Measurements from ENCODE around the gene ATP5PB. TPM values are rescaled to one million over a fixed set of nuclear protein-coding genes. Genes with fewer than 3 reads are reported as not detected.

ATP5PB gene
- total RNA-seq, 1 experiment from 2014 or later = 545 TPM

DNA sequence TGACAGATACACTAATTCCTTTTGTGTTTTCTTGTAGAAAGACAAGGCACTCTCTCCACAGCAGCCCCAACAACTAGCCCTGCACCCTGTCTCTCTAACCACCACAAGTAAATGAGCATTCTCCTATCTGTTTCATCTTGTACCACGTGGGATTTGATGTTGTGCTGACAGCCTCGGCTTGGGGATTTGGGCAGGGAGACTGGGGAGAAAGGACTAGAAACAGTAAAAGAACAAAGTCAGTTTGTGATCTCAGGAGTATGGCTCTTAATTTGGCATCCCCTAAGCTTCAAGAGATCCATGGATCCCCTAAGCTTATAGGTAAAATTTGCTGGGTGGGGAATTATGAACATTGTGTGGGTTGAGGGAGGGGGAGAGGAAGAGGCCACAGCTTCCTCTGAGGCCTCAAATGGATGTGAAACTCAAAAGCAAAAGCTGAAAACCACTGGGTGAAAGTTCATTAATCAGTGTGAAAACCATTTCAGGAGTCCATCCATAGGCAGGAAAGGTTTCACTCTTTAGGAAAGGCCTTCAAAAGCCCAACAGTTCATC, 27.6 kb downstream of the ATP5PB start:
- DNase-seq = no peak
- Histone ChIP-seq H3K4me3 (no peak overlapping the region), H3K36me3 (no peaks in the 10 kb centered on the region), H3K27me3 (no peaks in the 10 kb centered on the region), H3K27ac (no peak overlapping the region), H3K4me1 (no peaks in the 10 kb centered on the region; the same call in 1 of the 2 replicates), H3K9me3 (replicated peaks) (no peaks in the 10 kb centered on the region)

DNA sequence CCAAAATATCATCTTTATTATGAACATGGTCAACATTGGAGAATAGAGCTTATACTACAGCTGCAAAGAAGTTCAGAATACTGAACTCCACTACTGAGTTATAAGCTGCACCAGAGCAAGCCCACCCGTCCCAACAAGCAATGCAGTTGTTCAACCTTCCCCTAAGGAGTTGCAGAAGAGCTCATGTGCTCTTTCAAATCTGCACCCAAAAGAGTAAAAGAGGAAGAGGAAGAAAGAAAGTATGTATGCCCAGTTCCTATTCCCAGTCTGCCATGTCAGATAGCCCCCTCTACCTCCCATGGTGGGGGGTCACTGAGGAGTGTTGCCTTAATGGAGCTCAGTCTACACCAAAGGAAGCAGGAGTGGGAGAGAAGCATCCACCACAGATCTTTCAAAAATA, 31.4 kb downstream of the ATP5PB start:
- Histone ChIP-seq H3K4me3 (no peak overlapping the region), H3K27ac (no peak overlapping the region), H3K36me3 (no peaks in the 10 kb centered on the region), H3K4me1 (no peaks in the 10 kb centered on the region; the same call in 1 of the 2 replicates), H3K27me3 (no peaks in the 10 kb centered on the region), H3K9me3 (replicated peaks) (no peaks in the 10 kb centered on the region)
- DNase-seq = no peak

DNA sequence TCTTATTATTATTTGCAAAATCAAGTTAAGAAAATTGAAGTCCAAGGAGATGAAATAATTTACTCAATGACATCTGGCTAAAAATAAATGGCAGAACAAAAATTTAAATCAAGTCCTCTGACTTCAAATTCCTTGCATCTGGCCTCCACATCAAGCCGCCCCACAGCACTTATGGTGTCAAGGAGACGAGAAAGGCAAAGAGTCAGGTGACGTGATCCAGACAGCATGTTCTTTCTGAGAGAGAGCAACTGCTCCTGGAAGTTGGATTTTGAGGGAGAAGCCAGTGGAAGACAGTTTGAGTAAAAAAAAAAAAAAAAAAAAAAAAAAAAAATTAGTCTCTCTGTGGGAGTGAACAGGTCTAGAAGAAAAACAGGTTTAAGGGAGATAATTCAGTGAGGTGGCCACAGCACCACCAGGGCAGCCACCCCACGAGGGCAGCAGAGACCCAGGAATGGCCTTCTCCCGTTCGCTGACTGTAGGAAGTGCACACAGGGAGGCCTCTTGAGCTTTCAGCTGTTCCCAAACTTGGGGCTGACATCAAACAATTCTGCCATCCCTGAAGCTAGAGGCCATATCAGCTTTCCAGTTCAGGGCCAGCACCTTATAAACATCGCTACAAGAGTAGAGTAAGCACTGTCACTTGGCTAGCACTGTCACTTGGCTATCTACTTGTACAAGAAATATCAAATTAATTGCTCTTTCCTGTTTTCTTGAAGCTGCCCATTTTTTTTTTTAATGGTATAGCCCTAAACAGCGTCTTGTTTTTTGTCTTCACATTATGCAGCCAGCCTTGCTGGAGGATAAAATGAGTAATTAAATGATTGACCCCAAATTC, 32.3 kb downstream of the ATP5PB start:
- DNase-seq = peak; percentile 86 to 95
- no peaks in the 10 kb centered on the region for H3K9me3 ChIP-seq (replicated peaks)
- H3K27ac ChIP-seq = no peak overlapping the region
- H3K27me3 ChIP-seq = no peaks in the 10 kb centered on the region
- H3K36me3 ChIP-seq = no peaks in the 10 kb centered on the region
- H3K4me1 ChIP-seq = no peaks in the 10 kb centered on the region; the same call in 1 of the 2 replicates
- H3K4me3 ChIP-seq = no peak overlapping the region

DNA sequence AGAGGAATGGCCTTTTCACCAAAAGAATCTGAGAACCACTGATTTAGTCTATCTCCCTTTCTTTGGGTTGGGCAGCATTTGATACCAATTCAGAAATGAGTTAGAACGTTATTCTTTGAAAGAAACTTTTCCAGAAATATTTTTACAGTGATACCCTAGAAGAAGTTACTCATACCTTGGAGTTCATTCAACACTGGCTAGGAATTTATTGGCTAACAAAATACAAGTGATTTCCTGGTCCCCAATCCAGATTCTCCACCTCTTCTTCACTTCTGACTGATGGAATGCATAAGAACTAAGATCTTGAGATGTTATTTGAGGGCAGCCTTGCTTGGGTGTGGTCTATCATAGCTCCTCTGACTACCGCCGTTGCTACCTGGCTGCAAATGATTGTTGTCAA, 33.9 kb downstream of the ATP5PB start:
- DNase-seq = no peak
- Histone ChIP-seq H3K4me3 (no peak overlapping the region), H3K27ac (no peak overlapping the region), H3K4me1 (no peaks in the 10 kb centered on the region; the same call in 1 of the 2 replicates), H3K27me3 (peaks cover 3% of the 10 kb centered on the region; the same call in 1 of the 2 replicates), H3K36me3 (no peaks in the 10 kb centered on the region), H3K9me3 (replicated peaks) (no peaks in the 10 kb centered on the region)

DNA sequence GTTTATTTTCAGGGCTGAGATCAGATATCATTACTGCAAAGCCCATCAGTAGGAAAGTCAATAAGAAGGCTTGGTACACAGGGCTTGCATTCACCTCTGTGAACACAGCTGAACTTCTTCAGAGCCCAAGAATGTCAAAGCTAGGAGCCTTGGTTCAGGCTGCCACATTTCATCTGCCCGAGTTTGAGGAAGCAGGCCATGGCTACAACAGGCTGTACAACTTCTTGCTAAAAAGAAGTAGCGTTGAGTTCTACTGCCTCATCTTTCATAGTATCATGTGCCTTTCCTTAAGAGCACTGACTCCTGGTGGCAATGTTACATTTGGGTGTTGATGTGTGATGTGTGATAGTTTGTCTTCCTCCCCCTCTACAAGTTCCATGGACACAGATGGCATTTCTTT, 34.6 kb downstream of the ATP5PB start:
- Histone ChIP-seq H3K4me3 (no peak overlapping the region), H3K27ac (no peak overlapping the region), H3K27me3 (peaks cover 3% of the 10 kb centered on the region; the same call in 1 of the 2 replicates), H3K9me3 (replicated peaks) (no peaks in the 10 kb centered on the region), H3K4me1 (no peaks in the 10 kb centered on the region; the same call in 1 of the 2 replicates), H3K36me3 (no peaks in the 10 kb centered on the region)
- DNase-seq = no peak

DNA sequence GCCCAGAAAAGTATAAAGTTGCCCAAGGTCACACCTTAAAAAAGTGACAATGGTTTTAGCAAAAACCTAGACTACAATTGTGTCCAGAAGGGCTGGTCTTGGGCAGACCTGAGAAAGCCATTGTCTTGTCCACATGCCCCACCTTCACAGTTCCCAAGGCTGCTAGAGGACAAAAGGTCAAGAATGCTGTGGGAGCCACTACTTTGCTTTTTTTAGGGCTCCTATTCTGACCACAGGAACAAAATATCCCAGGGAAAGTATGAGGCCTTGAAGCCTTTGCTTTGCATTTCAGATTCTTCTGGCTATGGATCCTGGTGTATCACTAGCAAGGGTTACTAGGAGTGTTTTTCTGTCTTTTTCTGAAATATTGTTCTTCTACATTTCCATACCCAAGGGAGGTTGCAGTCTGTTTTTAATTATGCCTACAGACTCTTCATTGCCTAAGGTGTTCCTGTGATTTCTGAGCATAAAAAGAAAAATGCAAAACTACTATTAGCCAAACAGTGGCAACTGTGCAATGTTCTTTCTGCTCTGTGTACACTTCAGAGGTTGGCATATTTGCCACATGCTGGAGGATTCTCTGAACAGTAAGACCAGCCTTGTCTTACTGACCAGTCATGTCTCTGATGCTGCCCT, 35.2 kb downstream of the ATP5PB start:
- Histone ChIP-seq H3K27me3 (peaks cover 3% of the 10 kb centered on the region; the same call in 1 of the 2 replicates), H3K4me3 (no peak overlapping the region), H3K27ac (no peak overlapping the region), H3K4me1 (no peaks in the 10 kb centered on the region; the same call in 1 of the 2 replicates), H3K9me3 (replicated peaks) (no peaks in the 10 kb centered on the region), H3K36me3 (no peaks in the 10 kb centered on the region)
- no peak for DNase-seq

DNA sequence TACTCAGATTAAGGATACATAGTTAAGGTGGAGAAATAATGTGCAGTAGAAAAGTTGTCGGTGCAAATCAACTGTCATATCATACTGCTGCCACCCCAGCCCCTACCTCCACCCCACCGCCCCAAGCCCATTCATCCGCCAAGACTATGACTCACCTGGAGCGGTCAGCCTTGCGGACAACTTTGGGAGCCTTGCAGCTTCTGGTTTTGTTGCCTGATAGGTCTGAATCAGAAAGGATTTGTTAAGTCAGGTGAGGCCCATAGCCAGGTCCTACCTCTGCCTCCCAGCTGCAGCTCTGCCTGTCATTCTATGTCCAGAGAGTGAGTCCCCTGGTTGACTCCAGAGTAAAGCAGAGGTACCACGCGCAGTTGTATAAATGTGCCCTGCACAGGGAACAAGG, 37.2 kb downstream of the ATP5PB start:
- H3K4me1 ChIP-seq = no peaks in the 10 kb centered on the region; the same call in 1 of the 2 replicates
- no peaks in the 10 kb centered on the region for H3K36me3 ChIP-seq
- no peaks in the 10 kb centered on the region for H3K9me3 ChIP-seq (replicated peaks)
- no peak overlapping the region for H3K27ac ChIP-seq
- DNase-seq = no peak
- peaks cover 3% of the 10 kb centered on the region; the same call in 1 of the 2 replicates for H3K27me3 ChIP-seq
- H3K4me3 ChIP-seq = no peak overlapping the region

DNA sequence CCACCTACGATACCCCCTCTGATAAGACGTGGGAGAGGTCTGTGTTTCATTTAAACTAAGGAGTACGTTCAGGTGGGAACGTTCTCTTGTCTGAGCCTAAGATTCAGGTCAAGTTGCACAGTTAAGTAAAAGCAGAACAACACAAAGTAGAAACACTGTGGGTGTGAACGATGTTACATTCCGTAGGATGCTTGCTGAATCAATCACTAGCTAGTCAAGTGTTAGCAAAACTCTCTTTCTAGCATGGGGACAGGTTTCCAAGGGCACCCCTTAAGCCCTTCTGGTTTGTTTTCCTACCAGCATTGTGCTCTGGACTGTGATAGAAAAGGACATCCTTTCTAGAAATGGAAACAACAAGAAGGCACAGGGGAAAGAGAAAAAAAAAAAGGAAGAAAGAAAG, 37.9 kb downstream of the ATP5PB start:
- no peak overlapping the region for H3K4me3 ChIP-seq
- no peaks in the 10 kb centered on the region for H3K9me3 ChIP-seq (replicated peaks)
- H3K27ac ChIP-seq = no peak overlapping the region
- DNase-seq = no peak
- H3K4me1 ChIP-seq = no peaks in the 10 kb centered on the region; the same call in 1 of the 2 replicates
- H3K36me3 ChIP-seq = no peaks in the 10 kb centered on the region
- H3K27me3 ChIP-seq = peaks cover 3% of the 10 kb centered on the region; the same call in 1 of the 2 replicates

DNA sequence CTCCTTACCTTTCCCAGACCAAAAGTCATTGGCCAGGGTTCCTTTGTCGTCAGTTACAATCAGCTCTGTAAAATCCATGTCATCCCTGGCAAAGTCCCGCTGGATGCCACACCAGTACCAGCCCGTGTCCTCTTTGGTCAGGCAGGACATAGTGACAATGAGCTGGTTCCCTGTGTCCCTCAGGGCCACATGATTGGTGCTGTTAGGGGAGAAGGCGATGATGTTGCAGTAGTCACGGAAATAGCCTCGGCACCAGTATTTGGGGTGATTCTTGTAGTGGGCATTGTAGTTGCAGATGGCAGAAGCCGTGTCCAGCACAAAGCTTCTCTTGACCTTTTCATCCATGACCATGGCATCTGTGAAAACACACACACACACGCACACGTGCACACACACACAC, 39.4 kb downstream of the ATP5PB start:
- no peak overlapping the region for H3K27ac ChIP-seq
- H3K4me3 ChIP-seq = no peak overlapping the region
- H3K9me3 ChIP-seq (replicated peaks) = no peaks in the 10 kb centered on the region
- DNase-seq = no peak
- peaks cover 3% of the 10 kb centered on the region; the same call in 1 of the 2 replicates for H3K27me3 ChIP-seq
- no peaks in the 10 kb centered on the region for H3K4me1 ChIP-seq
- H3K36me3 ChIP-seq = no peaks in the 10 kb centered on the region

DNA sequence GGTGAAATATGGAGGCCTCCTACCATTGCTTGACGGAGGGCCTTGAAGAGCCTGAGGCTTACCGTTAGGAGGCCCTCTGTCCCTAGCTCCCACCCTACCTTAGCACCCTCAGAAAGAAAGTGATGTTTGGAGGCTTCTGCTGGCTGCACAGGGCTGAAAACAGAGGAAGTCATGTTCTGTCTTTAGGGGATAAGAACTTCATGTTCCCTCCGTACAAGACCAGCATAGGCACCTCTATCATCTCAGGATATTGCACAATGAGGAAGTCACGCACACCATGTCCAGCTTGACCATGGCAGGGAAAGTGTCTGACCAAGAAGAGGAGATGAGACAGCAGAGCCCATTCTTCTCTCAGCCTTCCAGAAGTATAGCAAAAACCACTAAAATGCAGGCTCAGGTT, 40.3 kb downstream of the ATP5PB start:
- Histone ChIP-seq H3K4me3 (no peak overlapping the region), H3K36me3 (no peaks in the 10 kb centered on the region), H3K27ac (no peak overlapping the region), H3K4me1 (no peaks in the 10 kb centered on the region), H3K27me3 (peaks cover 7% of the 10 kb centered on the region; the same call in 1 of the 2 replicates), H3K9me3 (replicated peaks) (no peaks in the 10 kb centered on the region)
- DNase-seq = no peak

DNA sequence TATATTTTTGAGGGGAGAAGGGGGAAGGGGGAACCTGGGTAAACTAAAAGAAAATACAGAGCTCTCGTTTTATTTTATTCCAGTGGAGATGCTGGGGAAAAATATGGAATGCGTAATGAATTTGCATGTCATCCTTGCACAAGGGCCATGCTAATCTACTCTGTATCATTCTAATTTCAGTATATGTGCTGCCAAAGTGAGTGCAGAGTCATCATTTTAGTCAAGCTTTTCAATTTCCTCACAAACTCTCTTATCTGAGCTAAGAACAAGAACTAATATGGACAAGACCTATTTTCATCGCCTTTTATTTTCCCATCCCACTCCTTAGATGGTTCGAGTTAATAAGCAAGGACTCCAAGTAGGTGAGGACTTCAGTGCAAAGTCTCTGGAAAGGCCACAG, 41.0 kb downstream of the ATP5PB start:
- Histone ChIP-seq H3K4me1 (no peaks in the 10 kb centered on the region), H3K27ac (no peak overlapping the region), H3K9me3 (replicated peaks) (no peaks in the 10 kb centered on the region), H3K36me3 (no peaks in the 10 kb centered on the region), H3K4me3 (no peak overlapping the region), H3K27me3 (peaks cover 7% of the 10 kb centered on the region; the same call in 1 of the 2 replicates)
- no peak for DNase-seq

DNA sequence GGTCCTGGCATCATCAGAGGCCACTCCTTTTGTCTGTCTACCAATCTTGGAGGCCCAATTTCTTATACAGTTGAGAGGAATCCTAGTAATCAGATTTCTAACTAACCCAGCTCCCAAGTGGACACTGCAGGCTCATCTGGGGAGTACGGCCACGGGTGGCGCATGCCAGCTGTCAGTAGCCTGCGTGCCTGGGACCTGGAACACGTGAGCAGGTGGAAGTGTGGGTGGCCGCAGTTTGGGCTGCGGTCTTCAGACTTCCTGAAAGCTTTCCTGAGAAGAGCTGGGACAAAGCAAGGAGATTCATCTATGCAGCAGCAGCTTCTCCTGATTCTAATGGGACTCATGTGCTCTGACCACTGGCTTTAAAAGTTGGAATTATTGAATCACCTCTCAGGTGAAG, 41.8 kb downstream of the ATP5PB start:
- DNase-seq = no peak
- Histone ChIP-seq H3K27ac (no peak overlapping the region), H3K4me3 (no peak overlapping the region), H3K9me3 (replicated peaks) (no peaks in the 10 kb centered on the region), H3K4me1 (no peaks in the 10 kb centered on the region), H3K36me3 (no peaks in the 10 kb centered on the region), H3K27me3 (peaks cover 7% of the 10 kb centered on the region; the same call in 1 of the 2 replicates)

DNA sequence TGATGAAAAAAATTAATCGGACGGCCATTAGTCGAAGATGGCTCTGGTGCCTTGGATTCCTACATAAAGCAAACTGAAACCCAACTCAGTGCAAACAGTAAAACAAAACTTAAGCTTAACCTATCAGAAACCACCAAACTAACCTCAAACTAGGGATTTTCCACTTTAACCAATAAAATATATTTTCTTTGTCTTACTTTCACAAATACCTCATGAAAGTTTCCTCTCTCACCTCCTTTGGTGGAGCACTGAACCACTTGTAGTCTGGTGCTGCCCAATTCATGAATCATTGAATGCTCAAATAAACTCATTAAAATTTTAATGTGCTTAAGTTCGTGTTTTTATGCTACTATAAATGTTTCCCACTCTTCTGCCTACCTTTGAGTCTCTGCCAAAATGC, 47.1 kb downstream of the ATP5PB start:
- no peak overlapping the region for H3K27ac ChIP-seq
- no peak overlapping the region for H3K4me3 ChIP-seq
- DNase-seq = no peak
- no peaks in the 10 kb centered on the region for H3K9me3 ChIP-seq (replicated peaks)
- H3K4me1 ChIP-seq = no peaks in the 10 kb centered on the region
- H3K36me3 ChIP-seq = no peaks in the 10 kb centered on the region
- H3K27me3 ChIP-seq = peaks cover 3% of the 10 kb centered on the region; the same call in 1 of the 2 replicates

DNA sequence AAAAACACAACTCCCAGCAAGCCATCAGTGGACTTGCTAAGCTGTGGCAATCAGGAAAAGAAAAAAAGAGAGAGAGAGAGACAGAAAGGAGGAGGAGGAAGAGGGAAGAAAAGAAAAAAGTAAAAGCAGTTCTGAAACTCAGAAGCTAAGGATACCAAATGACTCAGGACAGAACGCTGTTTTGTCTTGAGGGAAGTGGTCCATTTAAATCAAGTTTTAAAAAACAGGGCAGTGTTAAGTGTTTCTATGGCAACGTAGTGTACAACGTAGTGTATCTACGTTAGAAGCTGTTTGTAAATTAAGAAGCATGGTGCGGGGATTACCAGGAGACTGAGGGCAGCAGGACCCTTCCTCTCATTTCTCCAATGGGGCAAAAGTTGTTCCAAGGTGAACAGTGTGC, 48.3 kb downstream of the ATP5PB start:
- H3K27ac ChIP-seq = no peak overlapping the region
- peaks cover 6% of the 10 kb centered on the region; the same call in 1 of the 2 replicates for H3K27me3 ChIP-seq
- no peak for DNase-seq
- no peak overlapping the region for H3K4me3 ChIP-seq
- H3K9me3 ChIP-seq (replicated peaks) = no peaks in the 10 kb centered on the region
- H3K4me1 ChIP-seq = no peaks in the 10 kb centered on the region
- no peaks in the 10 kb centered on the region for H3K36me3 ChIP-seq
